Hematopoietic multipotent progenitor cell treated with erythropoietin and hydrocortisone succinate and interleukin-3 and kit ligand, for 6 days (in vitro differentiated cells): Measurements from ENCODE around the gene GLDC.
"Not testable (repeated sequence)": the region's sequence is repeated elsewhere in the genome, so short reads cannot be mapped to it uniquely, and the experiment has no call there.

Experiments used
- DNase-seq: peaks from one replicate; pipeline ENCODE4 v3.0.0-alpha.2; 2015

Gene GLDC

DNA sequence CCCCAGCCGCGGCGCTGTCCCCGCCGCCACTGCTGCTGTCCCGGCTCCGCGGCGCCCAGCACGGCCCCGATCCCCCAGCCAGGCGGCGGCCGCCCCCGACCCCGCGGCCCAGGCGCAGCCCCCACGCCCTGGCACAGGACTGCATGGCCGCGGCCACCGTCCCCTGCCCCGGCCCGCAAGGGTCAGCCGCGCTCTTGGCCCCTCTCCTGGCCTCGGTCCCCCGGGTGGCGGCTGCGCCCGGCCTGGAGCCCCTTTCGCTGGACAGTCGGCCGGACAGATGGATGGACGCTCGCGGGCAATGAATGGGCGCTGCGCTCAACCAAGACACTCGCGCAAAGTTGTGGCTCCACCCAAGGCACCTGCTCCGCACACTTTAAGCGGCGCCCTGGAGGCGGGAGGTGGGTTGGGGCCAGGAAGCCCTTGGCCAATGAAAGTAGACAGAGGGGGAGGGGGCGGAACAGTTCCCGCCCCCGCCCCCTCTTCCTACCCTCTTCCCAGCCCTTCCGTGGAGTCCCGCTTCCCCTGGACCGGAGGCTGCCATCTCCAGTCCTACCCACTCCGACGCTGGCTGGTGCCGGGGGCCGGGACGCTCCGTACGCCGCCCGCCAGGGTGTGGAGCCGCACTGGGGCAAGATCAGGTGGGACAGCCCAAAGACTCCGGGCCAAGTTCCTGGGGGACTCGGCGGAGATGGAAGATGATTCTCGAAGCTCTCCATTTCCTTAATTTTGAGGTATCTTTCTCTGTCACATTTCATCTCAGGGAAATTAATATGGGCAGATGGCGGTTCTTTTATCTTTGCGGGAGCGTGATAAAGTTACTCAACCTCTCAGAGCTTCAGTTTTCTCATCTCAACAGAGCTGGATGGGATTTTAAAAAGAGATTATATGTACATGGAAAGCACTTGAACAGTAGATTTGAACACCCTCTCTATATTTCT lies at the start of gene GLDC:
GLDC (minus strand) TSS at position 375 of the 938 bp plus-strand sequence; CDS start at position 145, 230 bp downstream.
- DNase-seq: peak; percentile 52

DNA sequence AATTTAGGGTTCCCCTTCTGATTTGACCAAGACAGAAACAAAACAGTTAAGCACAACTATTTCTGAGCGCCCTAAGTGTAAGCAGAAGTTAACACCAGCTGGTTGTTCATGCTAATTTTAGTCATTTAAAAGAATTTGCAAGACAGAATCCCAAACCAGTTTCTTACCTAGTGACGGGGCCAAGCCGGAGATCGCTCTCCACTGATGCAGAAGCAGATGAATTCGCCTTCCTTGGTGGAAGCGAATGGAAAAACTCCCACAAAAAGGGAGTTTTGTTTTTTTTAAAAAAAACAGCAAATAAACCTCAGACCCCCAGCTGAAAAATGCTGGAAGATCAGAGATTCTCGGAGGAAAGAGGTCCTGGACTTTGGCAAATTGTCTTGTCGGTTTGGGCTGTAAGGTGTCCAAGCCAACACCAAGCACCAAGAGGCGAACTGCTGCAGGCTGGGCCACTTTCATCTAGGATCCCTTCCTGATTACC lies 47.4 kb upstream of the GLDC start:
- DNase-seq: no peak

DNA sequence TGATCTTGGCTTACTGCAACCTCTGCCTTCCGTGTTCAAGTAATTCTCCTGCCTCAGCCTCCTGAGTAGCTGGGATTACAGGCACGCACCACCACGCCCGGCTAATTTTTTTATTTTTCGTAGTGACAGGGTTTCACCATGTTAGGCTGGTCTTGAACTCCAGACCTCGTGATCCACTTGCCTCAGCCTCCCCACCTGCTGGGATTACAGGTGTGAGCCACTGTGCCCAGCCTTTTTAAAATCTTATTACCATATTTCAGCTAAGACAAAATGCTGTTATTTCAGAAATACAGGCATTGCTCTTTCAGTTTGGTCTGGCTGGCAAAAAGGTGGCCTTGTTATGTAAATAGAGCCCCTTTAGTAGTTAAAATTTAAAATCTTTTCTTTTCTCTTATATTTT lies 46.9 kb upstream of the GLDC start:
- DNase-seq: no peak

DNA sequence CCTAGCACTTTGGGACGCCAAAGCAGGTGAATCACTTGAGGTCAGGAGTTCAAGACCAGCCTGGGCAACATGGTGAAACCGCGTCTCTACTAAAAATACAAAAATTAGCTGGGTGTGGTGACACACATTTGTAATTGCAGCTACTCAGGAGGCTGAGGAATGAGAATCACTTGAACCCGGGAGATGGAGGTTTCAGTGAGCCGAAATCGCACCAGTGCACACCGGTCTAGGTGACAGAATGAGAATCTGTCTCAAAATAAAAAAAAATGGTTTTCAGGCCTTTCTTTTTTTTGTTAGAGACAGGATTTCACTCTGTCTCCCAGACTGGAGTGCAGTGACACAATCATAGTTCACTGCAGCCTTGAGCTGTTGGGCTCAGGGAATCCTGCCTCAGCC lies 45.1 kb upstream of the GLDC start:
- DNase-seq: not testable (repeated sequence)

DNA sequence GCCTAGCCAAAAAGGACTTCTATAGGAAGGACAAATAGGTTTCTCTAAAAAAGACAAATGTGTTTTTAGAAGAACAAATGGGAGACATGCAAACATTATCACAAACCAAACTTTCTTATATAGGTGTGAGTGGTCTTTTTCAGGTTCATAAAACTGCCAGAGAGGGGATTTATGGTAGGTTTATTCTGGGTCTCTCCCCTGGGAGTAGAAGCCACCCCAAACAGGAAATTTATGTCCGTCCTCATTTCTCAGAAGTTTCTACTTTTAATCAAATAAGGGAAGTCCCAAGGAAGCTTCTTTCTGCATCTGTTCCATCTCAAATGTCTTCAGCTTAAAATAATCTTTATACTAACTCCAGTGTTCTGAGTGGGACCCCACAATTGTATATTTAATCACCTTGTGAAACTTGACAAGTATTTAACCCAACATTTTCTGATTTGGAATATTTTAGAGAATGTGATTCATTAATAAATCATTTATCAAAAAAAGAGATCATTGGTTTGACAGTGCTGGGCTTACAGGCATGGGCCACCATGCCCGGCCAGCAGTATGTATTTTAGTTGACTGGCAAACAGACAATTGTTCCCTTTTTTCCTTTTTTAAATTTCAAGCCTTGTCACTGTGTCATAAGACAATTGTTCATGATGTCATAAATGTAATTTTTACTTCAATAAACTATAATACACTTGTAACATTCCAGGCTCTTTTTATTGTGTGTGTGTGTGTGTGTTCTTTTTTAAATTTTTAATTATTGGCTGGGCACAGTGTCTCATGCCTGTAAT lies 44.6 kb upstream of the GLDC start:
- DNase-seq: no peak

DNA sequence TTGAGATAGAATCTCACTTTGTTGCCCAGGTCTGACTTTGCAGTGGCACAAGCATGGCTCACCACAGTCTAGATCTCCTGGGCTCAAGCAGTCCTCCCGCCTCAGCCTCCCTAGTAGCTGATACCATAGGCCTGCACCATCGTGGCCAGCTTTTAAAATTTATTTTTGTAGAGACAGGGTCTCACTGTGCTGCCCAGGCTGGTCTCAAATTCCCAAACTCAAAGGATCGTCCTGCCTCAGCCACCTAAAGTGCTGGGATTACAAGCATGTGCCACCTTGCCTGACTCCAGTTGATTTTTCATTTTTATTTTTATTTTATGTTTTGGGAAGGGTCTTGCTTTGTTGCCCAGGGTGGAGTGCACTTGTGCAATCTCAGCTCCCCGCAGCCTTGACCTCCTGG lies 41.7 kb upstream of the GLDC start:
- no peak for DNase-seq

DNA sequence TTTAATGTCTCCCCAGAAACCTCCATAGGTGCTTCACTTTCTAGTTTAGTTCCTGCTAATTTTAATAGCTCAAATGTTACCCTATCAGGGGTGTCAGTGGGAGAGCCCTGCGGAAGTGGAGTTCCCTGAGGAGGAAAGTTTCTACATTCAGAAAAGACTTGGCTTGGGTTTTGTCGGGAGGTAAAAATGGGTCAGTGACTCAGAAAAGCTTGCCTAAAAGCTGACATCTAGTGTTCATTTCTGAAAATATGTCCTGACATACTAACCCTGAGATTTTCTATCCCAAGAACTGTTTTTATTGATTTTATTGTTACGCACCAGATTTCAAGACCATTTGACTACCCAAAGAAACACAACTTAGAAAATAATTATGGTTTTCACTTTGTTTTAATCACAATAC lies 40.9 kb upstream of the GLDC start:
- peak; percentile 56 for DNase-seq

DNA sequence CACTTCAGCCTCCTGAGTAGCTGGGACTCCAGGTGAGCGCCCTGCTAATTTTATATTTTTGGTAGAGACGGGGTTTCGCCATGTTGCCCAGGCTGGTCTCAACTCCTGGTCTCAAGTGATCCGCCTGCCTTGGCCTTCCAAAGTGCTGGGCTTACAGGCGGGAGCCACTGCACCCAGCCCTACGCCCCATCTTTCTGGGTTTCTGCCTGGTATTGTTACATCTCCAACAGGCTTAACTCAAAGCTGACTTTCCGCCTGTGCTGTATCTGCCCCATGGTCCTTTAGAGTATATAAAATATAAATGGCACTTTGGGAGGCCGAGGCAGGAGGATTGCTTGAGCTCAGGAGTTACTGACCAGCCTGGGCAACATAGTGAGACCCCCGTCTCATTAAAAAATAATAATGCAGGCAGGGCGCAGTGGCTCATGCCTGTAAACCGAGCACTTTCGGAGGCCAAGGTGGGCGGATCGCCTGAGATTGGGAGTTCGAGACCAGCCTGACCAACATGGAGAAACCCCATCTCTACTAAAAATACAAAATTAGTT lies 36.5 kb upstream of the GLDC start:
- peak; percentile 33 for DNase-seq

DNA sequence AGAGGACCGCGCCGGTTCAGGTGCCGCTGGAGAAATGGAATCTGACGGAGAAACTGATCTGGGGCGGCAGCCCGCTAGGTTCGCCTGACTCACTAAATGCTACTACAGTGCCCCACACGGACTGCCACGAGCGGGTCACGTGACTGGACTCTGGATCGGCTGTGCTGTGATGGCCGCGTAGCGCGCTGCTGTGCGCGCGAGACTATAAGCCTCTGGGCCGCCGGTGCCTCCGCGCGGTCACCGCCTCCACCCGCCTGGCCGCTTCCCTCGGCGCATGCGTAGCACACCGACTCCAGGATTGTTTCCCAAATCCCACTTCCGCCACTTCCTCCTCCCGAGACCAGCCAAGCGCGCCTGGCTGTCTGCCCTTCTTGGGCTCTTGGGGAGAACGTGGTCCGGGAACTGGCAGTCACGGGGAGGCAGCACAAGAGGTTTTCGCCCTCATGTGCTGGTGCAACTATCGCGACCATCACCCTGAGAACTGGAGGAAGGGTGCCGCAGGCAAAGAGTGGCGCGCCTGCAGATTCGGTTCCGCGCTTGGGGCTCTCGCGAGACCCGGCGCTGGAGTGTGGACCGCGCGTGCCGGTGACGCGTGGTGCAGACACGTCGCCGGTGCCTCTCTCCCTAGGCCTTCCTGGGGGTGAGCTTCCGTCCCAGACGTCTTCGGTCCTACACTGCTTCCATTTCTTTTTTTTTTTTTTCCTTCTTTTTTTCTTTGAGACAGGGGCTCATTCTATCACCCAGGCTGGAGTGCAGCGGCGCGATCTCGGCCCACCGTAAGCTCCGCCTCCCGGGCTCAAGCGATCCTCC lies 35.8 kb upstream of the GLDC start:
- peak; percentile 98 for DNase-seq

DNA sequence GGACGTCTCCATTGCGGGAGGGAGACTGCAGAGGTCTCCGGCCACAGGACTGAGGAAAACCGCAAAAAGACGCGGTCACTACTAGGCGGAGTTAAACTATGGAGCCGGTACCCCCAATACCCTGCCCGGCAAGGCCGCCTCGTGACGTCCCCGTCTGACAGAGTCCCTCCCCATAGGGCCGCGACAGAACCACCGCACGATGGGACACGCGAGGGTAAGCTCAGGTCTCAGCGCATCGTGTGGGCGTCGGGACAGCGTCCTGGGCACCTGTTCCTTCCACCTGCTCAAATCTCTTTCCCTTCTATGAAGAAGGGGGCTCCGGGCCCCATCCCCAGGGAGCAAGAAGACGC lies 35.2 kb upstream of the GLDC start:
- DNase-seq: peak; percentile 87

DNA sequence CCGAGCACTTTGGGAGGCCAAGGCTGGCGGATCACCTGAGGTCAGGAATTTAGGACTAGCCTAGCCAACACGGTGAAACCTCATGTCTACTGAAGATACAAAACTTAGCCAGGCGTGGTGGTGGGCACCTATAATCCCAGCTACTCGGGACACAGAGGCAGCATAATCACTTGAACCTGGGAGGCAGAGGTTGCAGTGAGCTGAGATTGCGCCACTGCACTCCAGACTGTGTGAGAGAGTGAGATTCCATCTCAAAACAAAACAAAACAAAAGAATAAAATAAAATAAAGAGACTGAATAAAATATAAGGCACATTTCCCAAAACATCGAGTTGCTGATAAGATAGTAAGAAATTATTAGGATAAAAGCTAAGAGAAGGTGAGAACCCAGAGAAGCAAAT lies 32.3 kb upstream of the GLDC start:
- no peak for DNase-seq

DNA sequence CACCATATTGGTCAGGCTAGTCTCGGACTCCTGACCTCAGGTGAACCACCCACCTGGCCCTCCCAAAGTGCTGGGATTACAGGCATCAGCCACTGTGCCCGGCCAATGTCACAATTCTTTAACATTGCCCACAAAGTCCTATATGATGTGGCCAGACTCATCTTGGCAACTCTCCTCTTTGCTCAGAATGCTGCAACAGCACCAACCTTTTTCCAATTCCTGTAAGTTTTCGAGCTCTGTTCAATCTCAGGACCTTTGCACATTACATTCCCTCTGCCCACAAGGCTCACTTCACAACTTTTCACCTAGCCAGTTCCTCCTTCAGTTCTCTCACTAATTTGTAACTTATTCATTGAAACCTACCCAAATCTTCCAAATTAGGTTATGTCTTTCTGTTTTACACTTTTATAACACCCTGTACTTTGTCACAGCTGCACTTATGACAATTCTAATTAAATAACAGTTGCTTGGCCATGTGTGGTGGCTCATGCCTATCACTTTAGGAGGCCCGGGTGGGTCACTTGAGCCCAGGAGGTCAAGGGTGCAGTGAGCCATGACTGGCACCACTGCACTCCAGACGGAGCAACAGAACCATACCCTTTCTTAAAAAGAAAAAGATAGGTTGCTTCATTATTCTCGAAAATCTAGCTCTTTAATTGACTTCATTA lies 30.9 kb upstream of the GLDC start:
- no peak for DNase-seq

DNA sequence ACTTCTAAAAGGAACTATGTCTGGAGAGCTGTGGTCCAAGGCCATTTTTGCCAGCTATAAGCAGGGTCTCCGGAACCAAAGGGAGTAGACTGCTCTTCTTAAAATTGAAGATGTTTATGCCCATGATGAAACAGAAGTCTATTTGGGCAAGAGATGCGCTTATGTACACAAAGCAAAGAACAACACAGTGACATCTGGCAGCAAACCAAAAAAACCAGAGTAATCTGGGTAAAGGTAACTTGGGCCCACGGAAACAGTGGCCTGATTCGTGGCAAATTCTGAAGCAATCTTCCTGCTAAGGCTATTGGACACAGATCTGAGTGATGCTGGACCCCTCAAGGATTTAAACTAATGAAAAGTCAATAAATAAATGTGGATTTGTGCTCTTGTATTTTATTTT lies 29.7 kb upstream of the GLDC start:
- DNase-seq: no peak

DNA sequence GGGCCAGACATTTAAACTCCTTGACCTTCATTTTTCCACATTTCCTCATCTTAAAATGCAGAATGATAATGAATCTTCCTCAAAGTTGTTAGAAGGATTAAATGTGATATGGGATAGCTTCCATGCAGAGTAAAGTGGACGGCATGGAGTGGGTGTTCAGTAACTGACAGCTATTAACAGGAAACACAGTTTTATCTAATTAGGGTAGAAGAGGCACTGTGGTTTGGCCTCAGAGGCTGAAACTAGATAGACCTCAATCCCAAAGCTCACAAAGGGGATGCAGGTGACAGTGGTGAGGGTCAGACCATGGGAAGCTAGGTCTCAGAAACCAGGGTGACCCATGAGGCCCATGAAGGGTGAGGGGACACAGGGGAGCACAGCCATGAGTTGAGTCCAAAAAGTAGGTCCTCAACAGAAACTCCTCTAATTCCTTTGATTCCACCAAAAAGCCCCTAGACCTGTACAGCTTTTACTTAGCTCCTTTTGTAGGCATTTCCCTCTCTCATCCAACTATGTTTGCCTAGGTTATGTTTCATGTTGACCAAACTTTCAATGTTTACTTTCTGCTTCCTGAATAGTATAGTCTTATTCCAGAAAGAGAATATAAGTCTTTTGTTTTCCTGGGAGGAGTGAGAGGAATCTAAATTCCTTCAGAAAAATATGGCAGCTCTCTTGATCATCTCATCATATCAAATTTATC lies 27.9 kb upstream of the GLDC start:
- DNase-seq: no peak

DNA sequence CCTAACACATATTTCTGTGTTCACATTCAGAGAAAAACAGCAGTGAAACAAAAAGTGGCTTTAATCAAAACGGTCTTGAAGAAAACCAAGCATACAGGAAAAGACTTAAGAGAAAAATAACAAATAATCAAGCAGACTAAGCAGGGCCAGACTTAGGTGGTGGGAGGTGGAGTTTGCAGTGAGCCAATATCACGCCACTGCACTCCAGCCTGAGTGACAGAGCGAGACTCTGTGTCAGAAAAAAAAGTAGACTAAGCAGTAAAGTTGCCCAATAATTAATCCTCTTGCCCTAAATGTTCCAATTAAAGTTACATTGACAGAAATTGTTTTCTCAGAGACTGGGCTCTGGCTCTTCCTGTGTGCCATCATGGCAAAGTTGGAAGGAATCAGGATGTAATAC lies 26.6 kb upstream of the GLDC start:
- peak; percentile 29 for DNase-seq

DNA sequence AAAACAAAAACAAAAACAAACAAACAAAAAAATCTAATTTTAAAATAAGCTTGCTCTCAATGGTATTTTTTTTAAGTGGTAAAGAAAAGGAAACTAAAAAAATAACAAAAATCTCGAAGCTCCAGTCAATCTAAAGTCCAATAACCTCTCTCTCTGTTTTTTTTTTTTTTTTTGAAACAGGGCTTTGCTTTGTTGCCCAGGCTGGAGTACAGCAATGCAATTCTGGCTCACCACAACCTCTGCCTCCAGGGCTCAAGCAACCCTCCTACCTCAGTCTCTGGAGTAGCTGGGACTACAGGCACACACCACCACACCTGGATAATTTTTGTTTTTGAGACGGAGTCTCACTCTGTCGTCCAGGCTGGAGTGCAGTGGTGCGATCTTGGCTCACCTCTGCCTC lies 25.9 kb upstream of the GLDC start:
- no peak for DNase-seq

DNA sequence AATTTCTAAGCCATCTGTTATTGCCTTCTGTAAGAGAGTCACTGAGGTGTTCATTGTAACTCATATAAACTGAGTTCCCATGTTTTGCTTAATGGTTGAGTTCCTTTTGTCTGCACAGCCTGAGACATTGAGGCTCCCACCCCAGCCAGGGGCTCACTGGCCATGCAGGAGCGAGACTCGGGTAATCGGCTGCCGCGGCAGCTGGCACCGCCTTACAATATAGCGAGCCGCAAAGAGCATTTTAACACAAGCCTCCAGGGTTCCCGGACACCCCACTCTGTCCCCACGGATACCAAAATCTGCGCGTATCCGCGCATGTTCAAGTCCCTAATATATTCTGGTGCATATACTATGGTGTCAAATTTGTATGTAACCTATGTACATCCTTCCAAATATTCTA lies 24.4 kb upstream of the GLDC start:
- DNase-seq: no peak

DNA sequence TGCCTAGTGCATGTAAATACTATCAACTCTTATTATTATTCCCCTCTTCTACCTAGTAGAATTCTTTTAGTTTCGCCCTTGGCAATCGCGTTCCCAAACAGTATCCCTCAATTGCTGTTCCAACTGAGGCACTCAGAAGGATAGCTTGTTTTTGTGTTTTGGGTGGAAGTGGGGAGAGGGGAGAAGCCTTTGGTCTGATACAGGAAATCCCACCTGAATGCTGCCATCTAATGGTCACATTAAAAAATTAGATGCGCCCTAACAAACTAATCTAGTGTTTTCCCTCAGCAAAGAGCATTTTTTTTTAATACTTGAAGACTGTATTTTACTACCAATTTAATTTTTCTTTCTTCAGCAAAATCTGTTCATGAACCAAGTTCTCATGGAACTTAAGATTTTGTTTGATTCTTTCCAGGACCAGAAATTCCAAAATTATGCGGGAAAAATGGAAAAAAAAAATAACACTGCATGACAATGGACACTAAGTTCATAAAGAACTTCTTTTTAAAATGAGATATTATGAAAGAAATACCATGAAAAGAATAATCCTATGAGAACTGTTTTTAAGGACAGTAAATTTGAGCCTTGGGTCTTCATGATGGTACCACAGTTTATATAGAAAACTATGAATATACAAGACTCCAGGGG lies 22.2 kb upstream of the GLDC start:
- DNase-seq: peak; percentile 78

DNA sequence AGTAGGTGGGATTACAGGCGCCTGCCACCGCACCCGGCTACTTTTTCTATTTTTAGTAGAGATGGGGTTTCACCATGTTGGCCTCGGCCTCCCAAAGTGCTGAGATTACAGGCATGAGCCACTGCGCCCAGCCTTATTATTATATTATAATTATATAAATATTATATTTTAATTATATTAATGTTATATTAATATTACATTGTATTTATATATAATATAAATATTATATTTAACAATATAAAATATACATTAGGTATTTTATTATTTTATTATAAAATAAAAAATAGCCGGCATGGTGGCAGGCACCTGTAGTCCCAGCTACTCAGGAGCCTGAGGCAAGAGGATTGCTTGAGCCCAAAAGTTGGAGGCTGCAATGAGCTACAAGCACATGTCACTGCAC lies 21.6 kb upstream of the GLDC start:
- no peak for DNase-seq

DNA sequence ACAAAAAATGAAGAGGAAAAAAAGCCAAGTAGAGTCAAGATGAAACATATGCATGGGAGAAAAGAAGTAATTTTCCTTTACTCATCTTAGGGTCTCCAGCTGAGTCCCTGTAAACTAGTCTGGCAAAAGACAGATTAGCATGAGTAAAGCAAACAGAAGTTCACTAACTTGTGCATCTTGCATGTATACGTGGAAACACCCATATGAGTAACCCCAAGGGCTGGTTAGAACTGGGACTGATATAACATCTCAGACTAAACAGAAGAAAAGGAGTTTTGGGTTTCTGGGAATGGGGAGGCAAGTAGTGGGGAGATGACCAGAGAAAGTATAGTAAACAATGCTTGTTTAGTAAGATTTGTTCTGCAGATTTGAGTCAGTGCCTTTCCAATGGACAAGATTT lies 20.1 kb upstream of the GLDC start:
- no peak for DNase-seq

DNA sequence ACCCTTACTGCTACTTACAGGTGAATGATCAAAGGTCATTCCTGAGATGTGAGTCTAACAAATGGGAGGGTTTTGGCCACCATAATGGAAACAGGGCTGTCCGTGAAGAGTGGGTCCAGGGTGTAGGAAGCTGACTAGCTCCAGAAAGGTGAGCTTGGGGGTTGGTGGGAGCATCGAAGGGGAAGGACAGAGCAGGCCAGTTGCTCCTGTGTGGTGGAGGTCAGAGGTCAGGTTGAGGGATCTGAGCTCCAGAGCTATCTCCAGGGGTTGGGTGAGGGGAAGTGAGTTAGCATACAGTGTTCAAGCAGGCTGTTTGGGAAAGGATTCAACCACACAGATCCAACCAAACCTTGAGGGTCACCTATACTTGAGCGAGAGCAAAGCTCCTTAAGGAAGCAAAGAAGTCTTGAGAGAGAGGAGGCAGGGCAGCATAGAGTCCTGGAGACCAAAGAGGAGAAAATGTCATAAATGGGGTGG lies 18.7 kb upstream of the GLDC start:
- no peak for DNase-seq
